Left lung (tissue), 10 donors: ENCODE results near the gene EHD4. TPM values are rescaled to one million over a fixed set of nuclear protein-coding genes. Genes with fewer than 3 reads are reported as not detected.
A peak's percentile ranks its signal among the peaks of the same experiment; 100 is the strongest.

Source experiments
- ATAC-seq: fragments of 200-7000 bp; cut with Tn5 transposase; one replicate; pipeline ENCODE4 v1.9.1; 2020; ENCODE audit warnings: moderate library complexity
- DNase-seq, 4 donors: peaks; one replicate each; pipeline ENCODE4 v3.0.0-alpha.2; 2013 to 2020
- H3K27ac ChIP-seq, 2 donors: fragments of 200-600 bp; sonication (generic) in 1 of 2; one replicate each; pipeline versions ENCODE4 v1.5.0 to v1.8.0; 2020 to 2021
- H3K27me3 ChIP-seq, 2 donors: fragments of 200-600 bp; sonication (generic) in 1 of 2; one replicate each; pipeline versions ENCODE4 v1.5.0 to v1.8.0; 2020 to 2021
- H3K36me3 ChIP-seq, 2 donors: fragments of 200-600 bp; sonication (generic) in 1 of 2; one replicate each; pipeline versions ENCODE4 v1.5.0 to v1.8.0; 2020 to 2021
- H3K4me1 ChIP-seq, 2 donors: fragments of 200-600 bp; one replicate each; pipeline ENCODE4 v1.8.0; 2021
- H3K4me3 ChIP-seq, 2 donors: fragments of 200-600 bp; sonication (generic) in 1 of 2; one replicate each; pipeline versions ENCODE4 v1.5.0 to v1.8.0; 2020 to 2021; ENCODE audit warnings: mild to moderate bottlenecking in 1 of 2
- H3K9me3 ChIP-seq, 2 donors: fragments of 200-600 bp; sonication (generic) in 1 of 2; one replicate each; pipeline versions ENCODE4 v1.5.0 to v1.8.0; 2020 to 2021
- intact Hi-C, 2 donors: fragments of 100-400 bp; cut with DNase I; formaldehyde crosslinking; loops; one replicate each; pipeline versions ENCODE4 v1.11.2 to v1.14.2; 2022
- polyA plus RNA-seq, 6 donors: library from polyadenylated mRNA; unstranded; fragments of 120-200 nt; gene quantifications; one replicate each; pipeline ENCODE4 v1.2.1, GENCODE V29; 2013; ENCODE audit not compliant: insufficient read length in 6 of 6
- total RNA-seq, 2 donors: library from RNA; stranded (reverse); fragmentation: NEBNext Ultra II Directional; extraction: Animal tissue kit (Norgen Biotek cat#: 25700); gene quantifications; one replicate each; pipeline ENCODE4 v1.2.1, GENCODE V29; 2021
- TF ChIP-seq, protein P1 (sequence below), 2 donors: fragments of 200-600 bp; sonication (generic) in 1 of 2; IDR thresholded peaks; one replicate each; pipeline versions ENCODE4 v1.5.0 to v1.8.0; 2021; ENCODE audit warnings: antibody characterized with exemption in 2 of 2
- donor health status: DM: no; HTN: yes; CAD: no.
- donor health status: DM: no; HTN: no; CAD: no.

Gene EHD4
- total and polyA plus RNA-seq, 8 donors: 11.7 to 32.6 (median 13.1) TPM

- H3K27ac ChIP-seq: no peak overlapping the region
- intact Hi-C loops: no loop called here
- peaks cover 0 to 7% of the 10 kb centered on the region in 2 donors for H3K36me3 ChIP-seq
- TF ChIP-seq, protein P1, sequence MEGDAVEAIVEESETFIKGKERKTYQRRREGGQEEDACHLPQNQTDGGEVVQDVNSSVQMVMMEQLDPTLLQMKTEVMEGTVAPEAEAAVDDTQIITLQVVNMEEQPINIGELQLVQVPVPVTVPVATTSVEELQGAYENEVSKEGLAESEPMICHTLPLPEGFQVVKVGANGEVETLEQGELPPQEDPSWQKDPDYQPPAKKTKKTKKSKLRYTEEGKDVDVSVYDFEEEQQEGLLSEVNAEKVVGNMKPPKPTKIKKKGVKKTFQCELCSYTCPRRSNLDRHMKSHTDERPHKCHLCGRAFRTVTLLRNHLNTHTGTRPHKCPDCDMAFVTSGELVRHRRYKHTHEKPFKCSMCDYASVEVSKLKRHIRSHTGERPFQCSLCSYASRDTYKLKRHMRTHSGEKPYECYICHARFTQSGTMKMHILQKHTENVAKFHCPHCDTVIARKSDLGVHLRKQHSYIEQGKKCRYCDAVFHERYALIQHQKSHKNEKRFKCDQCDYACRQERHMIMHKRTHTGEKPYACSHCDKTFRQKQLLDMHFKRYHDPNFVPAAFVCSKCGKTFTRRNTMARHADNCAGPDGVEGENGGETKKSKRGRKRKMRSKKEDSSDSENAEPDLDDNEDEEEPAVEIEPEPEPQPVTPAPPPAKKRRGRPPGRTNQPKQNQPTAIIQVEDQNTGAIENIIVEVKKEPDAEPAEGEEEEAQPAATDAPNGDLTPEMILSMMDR (IDR thresholded peaks at IDR 0.05): no peak
- peaks cover 0 to 3% of the 10 kb centered on the region in 2 donors for H3K4me1 ChIP-seq
- no peak for DNase-seq
- no peaks in the 10 kb centered on the region for H3K9me3 ChIP-seq
- H3K27me3 ChIP-seq: no peaks in the 10 kb centered on the region
- no peak for ATAC-seq
- H3K4me3 ChIP-seq: no peak overlapping the region
Observed at GRCh38 chr15:41855261-41855961, 116.9 kb downstream of the EHD4 start.

- no peak for DNase-seq
- H3K4me1 ChIP-seq: peaks cover 0 to 3% of the 10 kb centered on the region in 2 donors
- intact Hi-C loops: no loop called here
Observed at GRCh38 chr15:41854443-41854842, 117.9 kb downstream of the EHD4 start.

GRCh38 chr15:41853831-41854230 is 118.5 kb downstream of the EHD4 start:
- DNase-seq: no peak
- intact Hi-C loops: no loop called here
- no peak overlapping the region for H3K4me3 ChIP-seq
- peaks cover 0 to 20% of the 10 kb centered on the region in 2 donors for H3K36me3 ChIP-seq
- no peak overlapping the region for H3K27ac ChIP-seq
- H3K9me3 ChIP-seq: no peaks in the 10 kb centered on the region
- ATAC-seq: no peak
- H3K27me3 ChIP-seq: no peaks in the 10 kb centered on the region
- H3K4me1 ChIP-seq: peaks cover 0 to 3% of the 10 kb centered on the region in 2 donors
- TF ChIP-seq, protein P1 (IDR thresholded peaks at IDR 0.05): no peak

More at GRCh38 chr15:41854443-41854842, 117.9 kb downstream of the EHD4 start:
- no peaks in the 10 kb centered on the region for H3K9me3 ChIP-seq
- H3K4me3 ChIP-seq: no peak overlapping the region
- no peak overlapping the region for H3K27ac ChIP-seq
- ATAC-seq: no peak
- H3K27me3 ChIP-seq: no peaks in the 10 kb centered on the region
- H3K36me3 ChIP-seq: peaks cover 0 to 14% of the 10 kb centered on the region in 2 donors
- TF ChIP-seq, protein P1 (IDR thresholded peaks at IDR 0.05): no peak

DNA sequence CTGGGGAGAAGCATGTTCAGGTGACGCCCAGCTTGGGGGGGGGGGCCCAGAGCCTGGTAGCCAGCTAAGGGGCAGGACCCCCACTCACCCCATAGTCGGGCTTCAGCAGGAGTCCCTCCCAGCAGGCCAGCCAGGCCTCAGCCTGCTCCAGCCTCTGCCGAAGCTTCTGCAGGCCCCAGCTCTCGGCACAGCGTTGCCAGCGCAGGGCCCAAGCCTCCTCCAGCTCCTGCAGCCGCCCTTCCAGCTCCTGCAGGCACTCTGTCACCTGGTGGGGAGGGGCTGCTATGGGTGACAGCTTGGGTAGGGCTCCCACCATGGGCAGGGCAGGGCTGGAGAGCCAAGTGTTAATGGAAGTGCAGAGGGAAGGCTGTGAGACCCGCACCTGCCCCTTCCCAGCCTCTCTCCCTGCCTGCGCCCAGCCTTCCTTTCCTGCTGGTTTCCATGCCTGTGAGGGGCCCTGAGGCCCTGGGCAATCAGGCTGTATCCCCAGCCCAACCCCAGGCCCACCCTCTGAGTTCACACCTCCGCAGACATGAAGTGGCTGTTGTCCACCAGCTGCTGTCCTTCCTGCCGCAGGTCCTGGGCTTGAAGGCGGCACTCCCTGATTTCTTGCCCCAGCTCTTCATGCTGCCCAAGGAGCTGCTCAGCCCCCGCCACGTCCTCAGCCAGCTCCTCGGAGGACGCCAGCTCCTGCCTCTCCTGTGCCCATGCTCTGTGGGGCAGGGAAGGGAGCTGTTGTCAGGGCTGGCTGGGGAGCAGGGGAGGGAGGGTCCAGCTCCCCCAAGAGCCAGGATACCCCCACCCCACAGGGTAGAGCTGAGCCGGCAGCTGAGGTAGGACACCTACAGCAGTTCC is 119.4 kb downstream of the EHD4 start:
- ATAC-seq: peak; percentile 19
- Histone ChIP-seq H3K36me3 (peaks cover 0 to 29% of the 10 kb centered on the region in 2 donors), H3K9me3 (no peaks in the 10 kb centered on the region), H3K27ac (no peak overlapping the region), H3K4me1 (peaks cover 0 to 3% of the 10 kb centered on the region in 2 donors), H3K4me3 (no peak overlapping the region), H3K27me3 (no peaks in the 10 kb centered on the region)
- TF ChIP-seq, protein P1 (IDR thresholded peaks at IDR 0.05): no peak
- no peak for DNase-seq
- intact Hi-C loops: no loop called here
